Upper lobe of left lung (tissue), 6 donors: ENCODE results near the gene PLAC9. TPM values are rescaled to one million over a fixed set of nuclear protein-coding genes. Genes with fewer than 3 reads are reported as not detected.

ENCODE experiments used
- ATAC-seq, 2 donors: fragments of 200-7000 bp; cut with Tn5 transposase; one replicate each; pipeline ENCODE4 v1.9.1; 2022; ENCODE audit warnings: mild to moderate bottlenecking in 2 of 2, moderate library complexity in 2 of 2; ENCODE audit not compliant: low FRiP score in 2 of 2
- DNase-seq, 2 donors: peaks; one replicate each; pipeline ENCODE4 v3.0.0-alpha.2; 2019 to 2020
- H3K27ac ChIP-seq, 4 donors: fragments of 200-600 bp; sonication (generic); one replicate each; pipeline ENCODE4 v1.5.1; 2016 to 2019
- H3K27me3 ChIP-seq, 4 donors: fragments of 200-600 bp; sonication (generic); one replicate each; pipeline ENCODE4 v1.5.1; 2017 to 2019
- H3K36me3 ChIP-seq, 4 donors: fragments of 200-600 bp; sonication (generic); one replicate each; pipeline ENCODE4 v1.5.1; 2016 to 2019
- H3K4me1 ChIP-seq, 4 donors: fragments of 200-600 bp; sonication (generic); one replicate each; pipeline ENCODE4 v1.5.1; 2018 to 2019
- H3K4me3 ChIP-seq, 4 donors: fragments of 200-600 bp; sonication (generic); one replicate each; pipeline ENCODE4 v1.5.1; 2017 to 2019; ENCODE audit warnings: mild to moderate bottlenecking in 2 of 4, moderate library complexity in 1 of 4
- H3K9me3 ChIP-seq, 4 donors: fragments of 200-600 bp; sonication (generic); one replicate each; pipeline ENCODE4 v1.5.1; 2018 to 2019
- CTCF ChIP-seq, 6 experiments: fragments of 450-650 bp in 4 of 6; fragments of 200-600 bp in 2 of 6; sonication (generic) in 2 of 6; IDR thresholded peaks; one replicate each; pipeline ENCODE4 v1.5.1; 2016 to 2019; ENCODE audit warnings: antibody characterized with exemption in 6 of 6
- EP300 ChIP-seq, 4 donors: sonication (generic); formaldehyde crosslinking; IDR thresholded peaks; one replicate each; pipeline ENCODE4 v1.5.1; 2017; ENCODE audit warnings: antibody characterized with exemption in 4 of 4, control low read depth in 2 of 4
- POLR2A ChIP-seq, 4 donors: fragments of 450-650 bp; IDR thresholded peaks; one replicate each; pipeline ENCODE4 v1.5.1; 2016 to 2017; ENCODE audit warnings: antibody characterized with exemption in 4 of 4, mild to moderate bottlenecking in 2 of 4
- POLR2AphosphoS5 ChIP-seq, 2 donors: sonication (generic); formaldehyde crosslinking; IDR thresholded peaks; one replicate each; pipeline ENCODE4 v1.5.1; 2017; ENCODE audit warnings: antibody characterized with exemption in 2 of 2
- WGBS, 2 donors: methylation state at CpG; one replicate each; pipeline ENCODE4 v1.1.5; 2017 to 2018; 5-methylcytosine and 5-hydroxymethylcytosine counted together
- total RNA-seq, 6 donors: library from RNA; depleted of rRNA in 4 of 6; stranded (reverse); fragments of >200 nt in 4 of 6; gene quantifications; one replicate each; pipeline versions ENCODE4 v1.1.0 to v1.2.1, GENCODE V29; 2016 to 2021
- donor health status: DM: no; HTN: no; CAD: no; lungs with moderate emphysema.
- donor health status: DM: no; HTN: yes; CAD: no; lungs with severe emphysema.

Gene PLAC9
- total RNA-seq, 6 donors from 2014 or later: 7.9 to 82.9 (median 26.5) TPM; not detected in 2

GRCh38 chr10:80100861-80101695, 31.5 kb upstream of the PLAC9 start:
- no peaks in the 10 kb centered on the region for H3K4me1 ChIP-seq
- no peak overlapping the region for H3K4me3 ChIP-seq
- H3K27me3 ChIP-seq: no peaks in the 10 kb centered on the region
- H3K27ac ChIP-seq: no peak overlapping the region
- DNase-seq (no peak), ATAC-seq (no peak)
- no peaks in the 10 kb centered on the region for H3K9me3 ChIP-seq
- H3K36me3 ChIP-seq: no peaks in the 10 kb centered on the region
- WGBS, 2 donors: 81% methylated on average over 13 to 15 of the region's 15 CpGs
- TF ChIP-seq POLR2A (IDR thresholded peaks at IDR 0.05) (no peak), CTCF (IDR thresholded peaks at IDR 0.05) (no peak), POLR2AphosphoS5 (IDR thresholded peaks at IDR 0.05) (no peak), EP300 (IDR thresholded peaks at IDR 0.05) (no peak)

GRCh38 chr10:80104066-80104926, 28.2 kb upstream of the PLAC9 start:
- DNase-seq (no peak), ATAC-seq (peak; percentile 83 to 94)
- WGBS, 2 donors: 49 to 57% methylated on average over 10 of the region's 10 CpGs

GRCh38 chr10:80108576-80109239, 23.8 kb upstream of the PLAC9 start:
- Histone ChIP-seq H3K27me3 (no peaks in the 10 kb centered on the region), H3K36me3 (no peaks in the 10 kb centered on the region), H3K4me3 (no peak overlapping the region), H3K4me1 (no peaks in the 10 kb centered on the region), H3K9me3 (peaks cover 0 to 21% (median 18%) of the 10 kb centered on the region in 4 donors), H3K27ac (no peak overlapping the region)
- WGBS, 2 donors: 83 to 96% methylated on average over 8 of the region's 8 CpGs
- ATAC-seq (no peak), DNase-seq (no peak)
- TF ChIP-seq EP300 (IDR thresholded peaks at IDR 0.05) (no peak), POLR2A (IDR thresholded peaks at IDR 0.05) (no peak), POLR2AphosphoS5 (IDR thresholded peaks at IDR 0.05) (no peak), CTCF (IDR thresholded peaks at IDR 0.05) (no peak)

More at GRCh38 chr10:80104066-80104926, 28.2 kb upstream of the PLAC9 start:
- peak overlapping the region in 3 of 4 donors; percentile 49 to 61 (median 52) for H3K27ac ChIP-seq
- H3K36me3 ChIP-seq: no peaks in the 10 kb centered on the region
- H3K4me3 ChIP-seq: no peak overlapping the region
- TF ChIP-seq POLR2AphosphoS5 (IDR thresholded peaks at IDR 0.05) (peak in 1 of 2 donors; percentile 25), POLR2A (IDR thresholded peaks at IDR 0.05) (no peak)
- peaks cover 0 to 18% (median 14%) of the 10 kb centered on the region in 4 donors for H3K9me3 ChIP-seq
- no peaks in the 10 kb centered on the region for H3K27me3 ChIP-seq
- no peaks in the 10 kb centered on the region for H3K4me1 ChIP-seq

- 80% methylated on average over 1 of the region's 1 CpG for WGBS, 2 donors
- H3K4me1 ChIP-seq: no peaks in the 10 kb centered on the region
- ATAC-seq: no peak
- no peak overlapping the region for H3K4me3 ChIP-seq
- peak overlapping the region in 1 of 4 donors; percentile 17 for H3K27ac ChIP-seq
- no peak for DNase-seq
- no peaks in the 10 kb centered on the region for H3K36me3 ChIP-seq
- no peaks in the 10 kb centered on the region for H3K27me3 ChIP-seq
- peaks cover 0 to 21% (median 18%) of the 10 kb centered on the region in 4 donors for H3K9me3 ChIP-seq
- no peak for TF ChIP-seq CTCF (IDR thresholded peaks at IDR 0.05)
- no peak for TF ChIP-seq EP300 (IDR thresholded peaks at IDR 0.05)
- TF ChIP-seq POLR2AphosphoS5 (IDR thresholded peaks at IDR 0.05): no peak
- no peak for TF ChIP-seq POLR2A (IDR thresholded peaks at IDR 0.05)
Measured at GRCh38 chr10:80110986-80111385, 21.5 kb upstream of the PLAC9 start.

GRCh38 chr10:80118669-80119068, 13.9 kb upstream of the PLAC9 start:
- Histone ChIP-seq H3K36me3 (no peaks in the 10 kb centered on the region), H3K9me3 (no peaks in the 10 kb centered on the region), H3K27ac (no peak overlapping the region), H3K4me3 (no peak overlapping the region), H3K27me3 (no peaks in the 10 kb centered on the region), H3K4me1 (no peaks in the 10 kb centered on the region)
- ATAC-seq (no peak), DNase-seq (no peak)
- TF ChIP-seq POLR2A (IDR thresholded peaks at IDR 0.05) (no peak), CTCF (IDR thresholded peaks at IDR 0.05) (no peak), POLR2AphosphoS5 (IDR thresholded peaks at IDR 0.05) (no peak), EP300 (IDR thresholded peaks at IDR 0.05) (no peak)
- WGBS, 2 donors: 80 to 86% methylated on average over 4 of the region's 4 CpGs
